HG03571 (cell line): ENCODE results near the gene TMEM121B.
A peak's percentile ranks its signal among the peaks of the same experiment; 100 is the strongest.

Experiments
- ATAC-seq: cut with Tn5 transposase; IDR thresholded peaks from one replicate; pipeline ENCODE4 v1.9.1; 2021; ENCODE audit not compliant: unreplicated experiment

Gene TMEM121B

DNA sequence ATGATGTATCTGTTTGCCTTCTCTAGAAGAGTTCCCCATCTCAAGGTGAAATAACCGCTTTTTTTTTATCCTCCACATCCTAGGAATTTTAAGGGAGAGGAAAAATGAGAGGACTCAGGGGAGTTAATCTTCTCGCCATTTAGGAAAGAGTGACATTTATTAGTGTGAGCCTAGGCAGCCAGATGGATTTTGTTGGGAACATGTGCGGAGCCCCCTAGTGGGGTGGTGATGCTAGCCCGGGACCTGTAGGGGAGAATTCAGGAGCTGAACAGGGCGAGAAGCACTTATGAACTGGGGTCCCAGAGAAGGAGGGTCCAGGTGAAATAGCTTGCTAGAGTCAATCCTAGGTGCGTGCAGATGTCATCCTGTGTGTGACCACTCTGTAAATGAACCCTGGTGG, 25.6 kb downstream of the TMEM121B start:
- no peak for ATAC-seq

- no peak for ATAC-seq
These were observed 28.1 kb downstream of the TMEM121B start for GRCh38 chr22:17093081-17093480.

- no peak for ATAC-seq
These were observed 29.3 kb downstream of the TMEM121B start for GRCh38 chr22:17091851-17092250.

- no peak for ATAC-seq
These were observed 30.6 kb downstream of the TMEM121B start for GRCh38 chr22:17090550-17090949.

DNA sequence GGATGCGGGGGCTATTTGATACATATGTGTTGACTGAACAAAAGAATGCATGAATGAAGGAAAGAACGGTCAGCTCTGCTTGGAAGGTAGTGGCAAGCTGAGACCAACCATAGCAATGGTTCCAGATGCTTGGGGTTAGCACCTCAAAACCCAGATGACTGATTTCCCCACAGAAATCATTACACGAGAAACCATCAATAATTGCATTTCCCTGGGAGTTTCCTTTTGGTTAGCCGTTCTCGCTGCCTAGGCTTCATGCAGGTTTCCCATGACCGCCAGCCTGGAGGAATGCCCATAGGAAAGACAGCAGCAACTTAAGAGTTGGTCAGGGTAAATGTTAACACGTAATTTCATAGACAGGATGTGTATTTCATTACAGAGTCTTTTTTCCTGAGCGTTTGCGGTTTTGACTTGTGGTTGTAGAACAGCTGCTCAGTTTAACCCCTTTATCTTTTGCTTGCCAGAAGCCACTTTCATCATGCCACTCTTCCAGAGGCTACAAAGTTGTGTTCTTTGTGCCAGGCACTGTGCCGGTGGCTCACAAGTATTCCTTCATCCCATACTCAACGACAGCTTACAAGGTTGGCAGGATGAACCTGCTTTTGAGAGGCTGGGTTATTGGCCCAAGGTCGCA, 33.5 kb downstream of the TMEM121B start:
- peak; percentile 33 for ATAC-seq

- ATAC-seq = no peak
These were observed 34.2 kb downstream of the TMEM121B start for GRCh38 chr22:17086788-17087497.

- no peak for ATAC-seq
These were observed 34.9 kb downstream of the TMEM121B start for GRCh38 chr22:17086296-17086695.

DNA sequence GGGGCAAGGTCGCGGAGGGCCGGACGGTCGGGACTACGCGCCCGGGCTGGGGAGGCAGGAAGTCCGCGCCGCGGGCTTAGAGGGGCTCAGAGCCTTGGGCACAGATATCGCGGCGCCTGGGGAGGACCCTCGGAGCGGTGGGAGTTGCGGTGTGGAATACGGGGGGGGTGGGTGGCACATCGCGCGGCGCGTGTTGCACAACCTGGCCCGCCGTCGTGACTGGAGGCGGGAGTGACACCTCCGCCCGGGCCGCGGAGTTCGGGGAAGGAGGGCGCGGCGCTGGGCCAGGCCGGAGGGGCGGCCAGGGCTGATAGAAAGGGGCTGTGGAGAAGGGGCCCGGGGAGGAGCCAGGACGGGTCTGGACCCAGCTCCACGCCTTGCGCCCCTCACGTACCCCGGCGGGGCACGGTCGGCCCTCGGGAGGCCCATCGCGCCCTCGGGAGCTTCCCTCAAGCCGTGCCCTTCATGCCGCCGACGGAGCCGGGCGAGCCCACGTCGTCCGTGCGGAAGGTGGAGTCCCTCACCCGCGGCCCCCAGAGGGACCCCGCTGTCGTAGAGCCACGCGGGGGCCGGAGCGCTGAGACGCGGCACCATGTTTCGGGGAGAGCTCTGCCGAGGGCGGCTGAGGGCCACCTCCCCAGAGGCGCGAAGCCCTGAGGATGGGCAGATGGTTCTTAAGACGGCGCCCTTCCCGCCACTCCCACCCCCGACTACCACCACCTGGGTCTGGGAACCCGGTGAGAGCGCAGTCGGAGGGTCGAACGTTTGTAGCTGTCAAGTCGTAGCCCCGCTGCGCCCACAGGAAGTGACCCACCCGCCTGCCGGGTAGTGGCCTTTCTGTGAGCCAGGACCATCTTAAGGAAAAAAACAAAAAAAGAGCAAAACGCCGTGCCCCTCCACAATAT, 35.6 kb downstream of the TMEM121B start:
- no peak for ATAC-seq

GRCh38 chr22:17084554-17085276, 36.4 kb downstream of the TMEM121B start, which contains the start of gene IL17RA:
Gene IL17RA (plus strand): TSS chr22:17085000. CDS start chr22:17085092, 92 bp downstream.
- ATAC-seq = peak; percentile 85

DNA sequence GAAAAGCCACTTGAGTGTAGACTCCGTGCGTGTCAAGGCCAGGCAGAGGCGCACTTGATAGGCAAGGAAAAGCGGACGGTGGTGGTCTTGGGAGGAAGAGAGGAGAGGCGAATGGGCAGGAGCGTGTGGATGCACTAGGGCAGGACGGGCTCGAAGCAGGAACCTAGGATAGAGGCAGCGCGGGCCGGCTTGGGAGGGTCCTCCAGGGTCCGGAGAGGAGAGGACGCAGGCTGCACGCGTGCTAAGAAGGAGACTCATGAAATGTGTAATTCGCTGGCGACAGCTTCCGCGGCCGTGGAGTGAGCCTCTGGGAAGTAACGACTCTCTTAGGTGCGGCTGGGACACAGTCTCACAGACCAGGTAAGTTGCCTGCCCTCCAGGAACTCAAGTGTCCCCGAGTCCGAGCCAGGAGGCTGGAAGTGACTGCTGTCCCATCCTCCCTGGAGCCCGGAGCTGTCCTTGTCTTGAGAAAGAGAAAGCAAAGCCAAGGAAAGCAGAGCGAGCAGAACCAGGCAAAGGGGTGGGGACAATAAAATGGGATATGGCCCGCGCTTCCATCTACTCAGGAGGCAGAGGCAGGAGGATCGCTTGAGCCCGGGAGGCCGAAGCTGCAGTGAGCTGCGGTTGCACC, 37.2 kb downstream of the TMEM121B start:
- ATAC-seq = no peak

GRCh38 chr22:17083255-17083654, 37.9 kb downstream of the TMEM121B start:
- no peak for ATAC-seq

- ATAC-seq = no peak
These were observed 41.6 kb downstream of the TMEM121B start for GRCh38 chr22:17079572-17079971.

DNA sequence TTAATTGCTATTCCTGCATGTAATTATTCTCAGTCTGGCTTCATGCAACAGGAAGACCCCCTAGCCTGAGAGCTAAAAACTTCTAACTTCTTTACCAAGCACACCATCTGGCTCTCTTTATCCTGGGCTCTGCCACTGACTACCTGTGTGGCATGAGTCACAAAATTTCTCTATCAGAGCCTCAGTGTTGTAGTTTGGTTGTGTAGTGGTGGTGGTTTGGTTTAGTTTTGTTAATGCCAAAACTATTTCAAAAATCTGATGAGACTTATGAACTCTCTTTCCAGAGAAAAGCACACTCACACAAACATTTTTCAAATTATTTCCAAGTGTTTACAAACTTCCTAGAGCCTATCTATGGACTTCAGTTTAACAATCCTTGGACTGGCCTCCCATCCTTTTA, 43.9 kb downstream of the TMEM121B start:
- no peak for ATAC-seq

DNA sequence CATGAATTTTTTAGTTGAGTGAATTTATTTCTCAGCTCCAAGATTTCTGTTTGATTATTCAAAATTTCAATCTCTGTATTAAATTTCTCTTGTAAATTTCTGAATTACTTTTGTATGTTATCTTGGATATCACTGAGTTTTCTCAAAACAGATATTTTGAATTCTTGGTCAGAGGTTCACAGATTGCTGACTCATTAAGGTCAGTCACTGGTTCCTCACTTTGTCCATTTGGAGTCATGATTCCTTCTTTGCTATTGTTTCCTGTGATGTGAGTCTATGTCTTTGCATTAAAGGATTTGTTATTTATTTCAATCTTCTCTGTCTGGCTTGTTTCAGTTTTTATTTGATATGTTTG, 46.5 kb downstream of the TMEM121B start:
- no peak for ATAC-seq

DNA sequence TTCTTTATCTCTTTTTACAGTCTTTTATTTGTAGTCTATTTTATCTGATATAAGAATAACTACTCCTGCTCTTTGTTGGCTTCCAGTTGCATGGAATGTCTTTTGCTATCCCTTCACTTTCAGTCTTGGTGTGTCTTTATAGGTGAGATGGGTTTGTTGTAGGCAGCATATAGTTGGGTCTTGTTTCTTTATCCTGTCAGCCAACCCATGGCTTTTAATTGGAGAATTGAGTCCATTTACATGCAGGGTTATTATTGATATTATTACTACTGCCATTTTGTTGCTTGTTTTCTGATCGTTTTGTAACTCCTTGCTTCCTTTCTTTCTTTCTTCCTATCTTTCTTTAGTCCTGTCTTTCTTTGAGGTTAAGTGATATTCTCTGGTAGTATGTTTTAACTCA, 48.3 kb downstream of the TMEM121B start:
- ATAC-seq = no peak
